ENCODE measurements around the gene U2SURP. TPM values are rescaled to one million over a fixed set of nuclear protein-coding genes. Genes with fewer than 3 reads are reported as not detected.
A peak's percentile ranks its signal among the peaks of the same experiment; 100 is the strongest.

Gene U2SURP
- total and polyA plus RNA-seq, 2 donors (not counting 3 experiments of a cell fraction or from before 2014, with no cell fraction given): 12.6 to 92.4 TPM

- no peak for FAIRE-seq
- BruUV-seq (replicated peaks): no TSS peak
- Histone ChIP-seq H3K27me3 (ENCODE audit: control insufficient read depth in 2 of 2, insufficient read depth in 2 of 2, low read length in 2 of 2) (peaks cover 49 to 84% of the 10 kb centered on the region in 2 experiments), H3K4me1 (ENCODE audit: control insufficient read depth, extremely low read depth, insufficient read depth, low read length) (no peaks in the 10 kb centered on the region), H4K20me1 (replicated peaks; ENCODE audit: control insufficient read depth, extremely low read depth, insufficient read depth, low read length) (peaks cover 2% of the 10 kb centered on the region), H3K27ac (ENCODE audit: insufficient read depth, low read depth, low read length) (no peak overlapping the region), H3K9me3 (replicated peaks; ENCODE audit: control insufficient read depth, insufficient read depth, low read length) (no peaks in the 10 kb centered on the region), H3K9ac (replicated peaks; ENCODE audit: extremely low read depth, insufficient read depth, low read length) (no peak overlapping the region), H2AFZ (ENCODE audit: low read depth, low read length) (peak overlapping the region; percentile 58), H3K36me3 (ENCODE audit: control insufficient read depth in 2 of 2, extremely low read depth in 1 of 2, insufficient read depth in 2 of 2, low read length in 2 of 2) (no peaks in the 10 kb centered on the region), H3K4me2 (ENCODE audit: insufficient read depth, low read length) (peak overlapping the region; percentile 52), H3K79me2 (ENCODE audit: control insufficient read depth, insufficient read depth, low read length) (no peaks in the 10 kb centered on the region), H3K4me3 (replicated peaks in 1 of 3; ENCODE audit: insufficient read depth in 1 of 3, low read depth in 1 of 3, low read length in 3 of 3) (peak overlapping the region in 1 of 3 experiments; percentile 52), H3K9me1 (replicated peaks; ENCODE audit: control insufficient read depth, extremely low read depth, insufficient read depth, low read length) (no peaks in the 10 kb centered on the region)
- ChIA-PET POLR2A (no interaction called here), CTCF (no interaction called here)
- DNase-seq (ENCODE audit: low read depth, low spot score): no peak
- TF ChIP-seq FOS (IDR thresholded peaks at IDR 0.05; ENCODE audit: borderline replicate concordance, insufficient read depth, low read length) (no peak), MYC (IDR thresholded peaks at IDR 0.05; ENCODE audit: low read depth, low read length) (no peak), POLR2A (IDR thresholded peaks at IDR 0.05; ENCODE audit: low read depth, low read length) (no peak), GATA2 (IDR thresholded peaks at IDR 0.05; ENCODE audit: insufficient read depth, insufficient read length, low read depth, low read length) (no peak), POLR2AphosphoS5 (IDR thresholded peaks at IDR 0.05; ENCODE audit: insufficient read depth, low read depth, low read length) (no peak), MAX (IDR thresholded peaks at IDR 0.05; ENCODE audit: insufficient read depth, insufficient read length) (no peak), JUN (IDR thresholded peaks at IDR 0.05; ENCODE audit: borderline replicate concordance, insufficient read depth, insufficient read length, low read depth) (no peak), CTCF (IDR thresholded peaks at IDR 0.05; ENCODE audit: extremely low read depth in 1 of 2, insufficient read depth in 1 of 2, low read depth in 1 of 2, low read length in 2 of 2) (no peak)
- intact Hi-C loops (cut with micrococcal nuclease) (loop anchor here (5.0 kb wide), 1 partner anchor 76 kb away; the partner anchor contains the start of gene PCOLCE2), dilution Hi-C loops (cut with MboI; ENCODE audit: extremely low pct_ligation_motif_present, low sequenced_read_pairs) (no loop called here)
These were observed 38.2 kb upstream of the U2SURP start for GRCh38 chr3:142963234-142963515.
